Measurements from ENCODE around the gene IL6ST.

The IL6ST gene

GRCh38 chr5:55997742-55998351 is 3.1 kb upstream of the IL6ST start:
- Histone ChIP-seq H3K4me1 (ENCODE audit: insufficient read depth, low read length) (peaks cover 20% of the 10 kb centered on the region), H3K9ac (ENCODE audit: low read depth, low read length) (no peak overlapping the region), H4K20me1 (ENCODE audit: insufficient read depth, low read length) (no peaks in the 10 kb centered on the region), H3K27ac (ENCODE audit: low read length) (no peak overlapping the region), H3K27me3 (ENCODE audit: insufficient read depth, low read length, poor library complexity) (peaks cover 21% of the 10 kb centered on the region), H3K79me2 (ENCODE audit: insufficient read depth, low read length) (no peaks in the 10 kb centered on the region), H3K4me3 (ENCODE audit: low read depth in 1 of 2, low read length in 2 of 2) (no peak overlapping the region), H3K9me3 (ENCODE audit: insufficient read depth, low read length, severe bottlenecking) (no peaks in the 10 kb centered on the region), H2AFZ (ENCODE audit: low read depth, low read length) (no peak overlapping the region), H3K36me3 (ENCODE audit: insufficient read depth, low read length) (no peaks in the 10 kb centered on the region), H3K4me2 (ENCODE audit: insufficient read depth, low read length) (no peak overlapping the region)
- DNase-seq, result no peak
- ATAC-seq (ENCODE audit: insufficient read depth, low read depth), result no peak
- TF ChIP-seq, protein P1, sequence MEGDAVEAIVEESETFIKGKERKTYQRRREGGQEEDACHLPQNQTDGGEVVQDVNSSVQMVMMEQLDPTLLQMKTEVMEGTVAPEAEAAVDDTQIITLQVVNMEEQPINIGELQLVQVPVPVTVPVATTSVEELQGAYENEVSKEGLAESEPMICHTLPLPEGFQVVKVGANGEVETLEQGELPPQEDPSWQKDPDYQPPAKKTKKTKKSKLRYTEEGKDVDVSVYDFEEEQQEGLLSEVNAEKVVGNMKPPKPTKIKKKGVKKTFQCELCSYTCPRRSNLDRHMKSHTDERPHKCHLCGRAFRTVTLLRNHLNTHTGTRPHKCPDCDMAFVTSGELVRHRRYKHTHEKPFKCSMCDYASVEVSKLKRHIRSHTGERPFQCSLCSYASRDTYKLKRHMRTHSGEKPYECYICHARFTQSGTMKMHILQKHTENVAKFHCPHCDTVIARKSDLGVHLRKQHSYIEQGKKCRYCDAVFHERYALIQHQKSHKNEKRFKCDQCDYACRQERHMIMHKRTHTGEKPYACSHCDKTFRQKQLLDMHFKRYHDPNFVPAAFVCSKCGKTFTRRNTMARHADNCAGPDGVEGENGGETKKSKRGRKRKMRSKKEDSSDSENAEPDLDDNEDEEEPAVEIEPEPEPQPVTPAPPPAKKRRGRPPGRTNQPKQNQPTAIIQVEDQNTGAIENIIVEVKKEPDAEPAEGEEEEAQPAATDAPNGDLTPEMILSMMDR (IDR thresholded peaks at IDR 0.05; ENCODE audit: borderline replicate concordance, extremely low read depth, low read length, poor library complexity, severe bottlenecking), result no peak
- no peak for TF ChIP-seq EZH2 (IDR thresholded peaks at IDR 0.05; ENCODE audit: borderline replicate concordance, low read depth, low read length, severe bottlenecking)

DNA sequence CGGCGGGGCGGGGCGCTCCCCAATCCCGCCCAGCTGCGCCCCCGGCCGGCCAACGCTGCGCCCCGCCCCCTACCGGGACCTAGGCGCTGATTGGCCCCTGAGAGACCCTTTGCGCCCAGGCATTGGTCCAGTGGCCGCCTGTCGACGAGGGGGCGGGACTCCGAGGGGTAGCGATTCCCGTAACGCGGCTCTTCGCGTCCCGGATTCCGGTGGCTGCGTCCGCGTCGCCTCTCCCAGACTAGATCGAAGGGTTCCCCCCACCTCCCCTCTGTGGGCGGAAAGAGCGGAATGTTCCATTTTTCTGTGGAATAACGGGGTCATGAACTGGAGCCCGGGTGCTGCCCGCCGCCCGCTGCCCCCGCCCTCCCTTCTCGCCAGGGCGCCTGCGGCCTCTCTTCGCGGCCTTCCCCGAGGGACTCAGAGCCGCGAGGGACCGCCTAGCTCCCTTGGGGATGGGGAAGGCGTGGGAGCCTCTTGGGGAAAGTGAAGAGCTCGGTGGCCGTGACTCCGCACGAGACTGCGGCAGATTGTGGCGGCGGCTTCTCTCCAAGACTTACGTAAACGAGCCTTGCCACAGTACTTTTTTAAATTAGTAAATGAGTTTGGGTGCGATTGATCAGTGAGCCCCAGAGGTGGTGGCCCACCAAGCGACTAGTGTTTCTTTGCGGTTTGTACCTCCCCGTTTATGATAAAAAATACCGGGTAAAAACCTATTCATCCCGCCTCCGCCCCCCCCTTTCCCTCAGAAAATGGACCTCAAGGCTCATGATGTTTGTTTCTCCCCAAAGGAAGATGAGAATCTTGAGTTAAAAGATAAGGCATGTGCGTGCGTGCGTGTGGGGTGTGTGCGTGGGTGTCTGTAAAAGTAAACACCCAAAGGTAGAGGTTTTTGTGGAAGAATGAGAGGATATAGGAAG is 493 bp upstream of the IL6ST start:
- no peaks in the 10 kb centered on the region for H3K79me2 ChIP-seq (ENCODE audit: insufficient read depth, low read length)
- TF ChIP-seq, protein P1 (IDR thresholded peaks at IDR 0.05; ENCODE audit: borderline replicate concordance, extremely low read depth, low read length, poor library complexity, severe bottlenecking), result peak; percentile 34
- TF ChIP-seq EZH2 (IDR thresholded peaks at IDR 0.05; ENCODE audit: borderline replicate concordance, low read depth, low read length, severe bottlenecking), result no peak
- H3K4me2 ChIP-seq (ENCODE audit: insufficient read depth, low read length), result peak overlapping the region; percentile 82
- H2AFZ ChIP-seq (ENCODE audit: low read depth, low read length), result peak overlapping the region; percentile 94
- no peaks in the 10 kb centered on the region for H4K20me1 ChIP-seq (ENCODE audit: insufficient read depth, low read length)
- ATAC-seq (ENCODE audit: insufficient read depth, low read depth) (peak; percentile 99), DNase-seq (peak; percentile 93)
- H3K9me3 ChIP-seq (ENCODE audit: insufficient read depth, low read length, severe bottlenecking), result no peaks in the 10 kb centered on the region
- peaks cover 30% of the 10 kb centered on the region for H3K27me3 ChIP-seq (ENCODE audit: insufficient read depth, low read length, poor library complexity)
- H3K4me3 ChIP-seq (ENCODE audit: low read depth in 1 of 2, low read length in 2 of 2), result peak overlapping the region; percentile 56 to 70
- H3K4me1 ChIP-seq (ENCODE audit: insufficient read depth, low read length), result peaks cover 20% of the 10 kb centered on the region
- peak overlapping the region; percentile 70 for H3K9ac ChIP-seq (ENCODE audit: low read depth, low read length)
- no peaks in the 10 kb centered on the region for H3K36me3 ChIP-seq (ENCODE audit: insufficient read depth, low read length)
- peak overlapping the region; percentile 63 for H3K27ac ChIP-seq (ENCODE audit: low read length)

DNA sequence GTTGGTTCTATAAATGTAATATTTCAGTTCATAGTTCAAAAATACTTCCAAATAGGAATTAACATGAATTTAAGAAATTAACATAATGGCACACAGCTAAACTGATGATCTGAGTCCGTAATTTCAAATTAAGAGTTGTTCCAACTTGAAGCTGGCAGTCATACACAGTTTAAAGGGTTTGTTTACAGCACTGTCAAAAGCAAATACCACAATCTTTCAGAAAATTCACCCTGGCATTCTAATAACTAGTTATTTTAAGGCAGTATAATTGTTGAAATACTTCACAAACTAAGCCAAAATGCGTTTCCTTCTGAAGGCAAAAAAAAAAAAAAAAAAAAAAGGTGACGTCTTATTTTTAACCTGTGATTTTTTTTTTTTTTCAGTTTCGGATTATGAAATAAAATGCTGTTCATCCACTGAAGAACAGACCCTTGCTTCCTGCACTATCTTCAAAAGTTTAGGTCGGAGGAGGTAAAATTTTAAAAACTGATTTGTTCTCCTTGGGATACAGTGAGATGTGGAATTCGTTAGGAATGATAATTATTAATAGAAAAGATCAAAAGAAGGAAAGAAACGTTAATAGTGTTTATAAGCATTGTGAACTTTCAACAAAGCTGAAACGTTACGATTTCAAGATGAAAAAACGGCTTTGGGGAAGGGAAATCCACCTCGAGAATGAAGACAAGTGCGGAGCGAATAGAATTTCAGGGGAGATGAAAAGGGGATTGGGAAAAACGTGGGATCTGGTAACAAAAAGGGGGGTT is 850 bp downstream of the IL6ST start:
- Histone ChIP-seq H3K4me1 (ENCODE audit: insufficient read depth, low read length) (peaks cover 20% of the 10 kb centered on the region), H3K79me2 (ENCODE audit: insufficient read depth, low read length) (no peaks in the 10 kb centered on the region), H3K27ac (ENCODE audit: low read length) (peak overlapping the region; percentile 49; the same call in 1 of the 2 replicates), H3K36me3 (ENCODE audit: insufficient read depth, low read length) (no peaks in the 10 kb centered on the region), H3K27me3 (ENCODE audit: insufficient read depth, low read length, poor library complexity) (peaks cover 30% of the 10 kb centered on the region), H4K20me1 (ENCODE audit: insufficient read depth, low read length) (no peaks in the 10 kb centered on the region), H3K9ac (ENCODE audit: low read depth, low read length) (peak overlapping the region; percentile 70), H3K9me3 (ENCODE audit: insufficient read depth, low read length, severe bottlenecking) (no peaks in the 10 kb centered on the region), H3K4me2 (ENCODE audit: insufficient read depth, low read length) (peak overlapping the region; percentile 82), H2AFZ (ENCODE audit: low read depth, low read length) (peak overlapping the region; percentile 88), H3K4me3 (ENCODE audit: low read depth in 1 of 2, low read length in 2 of 2) (peak overlapping the region; percentile 56 to 70; a peak in 3 of 4 replicates)
- ATAC-seq (ENCODE audit: insufficient read depth, low read depth) (no peak), DNase-seq (no peak)
- TF ChIP-seq, protein P1 (IDR thresholded peaks at IDR 0.05; ENCODE audit: borderline replicate concordance, extremely low read depth, low read length, poor library complexity, severe bottlenecking), result no peak
- no peak for TF ChIP-seq EZH2 (IDR thresholded peaks at IDR 0.05; ENCODE audit: borderline replicate concordance, low read depth, low read length, severe bottlenecking)
